GM12878 (cell line): ENCODE measurements around the gene TKTL1. TPM values are rescaled to one million over a fixed set of nuclear protein-coding genes. Genes with fewer than 3 reads are reported as not detected.
A peak's percentile ranks its signal among the peaks of the same experiment; 100 is the strongest.

Source experiments
- ASH2L ChIP-seq: fragments of 300-600, 200-600 bp; sonication (generic); IDR thresholded peaks from 2 replicates; pipeline ENCODE4 v1.6.1; 2017; ENCODE audit warnings: low read depth, mild to moderate bottlenecking, borderline replicate concordance
- DPF2 ChIP-seq: fragments of 450-650 bp; IDR thresholded peaks from 2 replicates; pipeline ENCODE4 v1.6.1; 2017; ENCODE audit warnings: mild to moderate bottlenecking
- ESRRA ChIP-seq: IDR thresholded peaks from 2 replicates; pipeline ENCODE4 v1.6.1; 2012; ENCODE audit warnings: mild to moderate bottlenecking, low read length, improper control_type of control experiment
- JUND ChIP-seq: IDR thresholded peaks from 2 replicates; pipeline ENCODE4 v1.6.1; 2012; ENCODE audit warnings: low read depth, mild to moderate bottlenecking, low read length, improper control_type of control experiment, moderate library complexity
- MXI1 ChIP-seq: fragments of 150-350 bp; IDR thresholded peaks from 2 replicates; pipeline ENCODE4 v1.6.1; 2011; ENCODE audit warnings: low read depth, mild to moderate bottlenecking, inconsistent platforms, low read length, improper control_type of control experiment
- POLR2AphosphoS5 ChIP-seq: IDR thresholded peaks from 2 replicates; pipeline ENCODE4 v1.6.1; 2011; ENCODE audit warnings: mild to moderate bottlenecking, low read length, inconsistent platforms
- RAD21 ChIP-seq: IDR thresholded peaks from 2 replicates; pipeline ENCODE4 v1.6.1; 2011; ENCODE audit warnings: mild to moderate bottlenecking, low read depth, low read length, moderate library complexity; ENCODE audit not compliant: insufficient read depth
- RELA ChIP-seq: fragments of 450-650 bp; IDR thresholded peaks from 2 replicates; pipeline ENCODE4 v1.8.0; 2014; ENCODE audit warnings: borderline replicate concordance; ENCODE audit not compliant: partially characterized antibody
- RFX5 ChIP-seq: IDR thresholded peaks from 2 replicates; pipeline ENCODE4 v1.6.1; 2011; ENCODE audit warnings: low read depth, low read length, improper control_type of control experiment
- SPI1 ChIP-seq: IDR thresholded peaks from 2 replicates; pipeline ENCODE4 v1.6.1; 2011; ENCODE audit warnings: low read depth, mild to moderate bottlenecking, low read length, moderate library complexity, borderline replicate concordance; ENCODE audit not compliant: insufficient read depth
- polyA plus RNA-seq, 11 experiments: library from polyadenylated mRNA; depleted of rRNA in 4 of 11; unstranded in 6 of 11; stranded (reverse) in 5 of 11; fragments of >200 nt; fragmentation: Nextera tagmentation in 4 of 11; fragmentation: Illumina TruSeq in 1 of 11; extraction: Ambion mirVana in 4 of 11; extraction: Trizol in 1 of 11; gene quantifications; 1 replicate in 1 of 11; 2 replicates in 10 of 11; pipeline versions ENCODE4 v1.2.1 to v1.2.3, GENCODE V29; 2011 to 2016; ENCODE audit warnings: inconsistent platforms in 2 of 11, missing spikeins in 2 of 11, low read depth in 1 of 11
- total RNA-seq, 4 experiments: library from RNA; depleted of rRNA in 3 of 4; stranded (reverse); fragments of >200 nt in 3 of 4; fragmentation: Illumina TruSeq in 1 of 4; extraction: Trizol in 1 of 4; gene quantifications; 2 replicates each; pipeline versions ENCODE4 v1.2.1 to v1.2.3, GENCODE V29; 2013 to 2021
- TF ChIP-seq, protein P1 (sequence below): IDR thresholded peaks from 2 replicates; pipeline ENCODE4 v1.6.1; 2012; ENCODE audit warnings: improper control_type of control experiment, low read depth, low read length; ENCODE audit not compliant: insufficient replicate concordance
- TF ChIP-seq, protein P2 (sequence below): fragments of 450-650 bp; IDR thresholded peaks from 2 replicates; pipeline ENCODE4 v1.6.1; 2016; ENCODE audit warnings: mild to moderate bottlenecking, moderate library complexity, borderline replicate concordance
- TF ChIP-seq, protein P3 (sequence below): fragments of 450-650 bp; conservative IDR thresholded peaks from 2 replicates; pipeline ENCODE4 v1.6.1; 2017; ENCODE audit warnings: mild to moderate bottlenecking, moderate library complexity

Gene TKTL1
- total and polyA plus RNA-seq, 10 of the 15 experiments (the other 5 are each of a cell fraction or from before 2014, with no cell fraction given) = 0.01 to 0.07 TPM; not detected in 8

DNA sequence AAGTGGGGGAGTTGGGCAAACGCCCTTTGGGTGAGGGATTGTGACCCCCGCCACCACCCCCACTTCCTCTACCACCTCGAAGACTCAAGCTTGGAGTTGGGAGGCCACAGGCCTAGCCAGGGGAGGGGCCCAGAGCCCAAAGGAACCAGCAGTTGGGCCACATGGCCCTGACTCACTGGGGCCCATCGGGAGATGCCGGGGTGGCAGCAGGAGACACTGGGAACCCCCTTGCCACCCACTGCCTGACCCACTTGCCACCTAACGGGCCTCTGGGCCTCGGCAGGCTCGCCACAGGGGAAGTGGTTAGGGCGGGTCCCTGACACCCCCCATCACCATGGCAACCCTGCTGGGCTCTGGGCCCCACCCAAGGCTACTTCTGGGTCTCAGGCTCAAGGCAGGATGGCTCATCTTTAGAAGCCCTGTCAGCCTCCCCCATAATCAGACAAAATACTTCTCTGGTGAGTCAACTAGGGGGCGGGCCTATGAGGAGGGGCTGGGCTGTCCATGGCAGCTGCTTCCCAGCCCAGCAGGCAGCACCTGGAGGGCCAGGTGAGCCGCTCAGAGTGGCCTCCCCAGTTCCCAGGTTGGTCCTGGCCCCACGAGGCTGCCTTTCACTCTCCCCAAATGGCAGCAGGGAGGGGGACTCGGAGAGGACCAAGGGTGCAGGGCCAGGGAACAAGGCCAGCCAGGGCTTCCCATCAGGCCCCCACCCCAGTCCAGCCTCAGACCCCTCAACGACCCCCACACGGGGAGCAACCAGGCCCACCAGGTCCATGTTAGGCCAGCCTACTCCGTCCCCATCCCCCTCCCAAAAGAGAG, 73.2 kb downstream of the TKTL1 start (continued):
- TF ChIP-seq, protein P1, sequence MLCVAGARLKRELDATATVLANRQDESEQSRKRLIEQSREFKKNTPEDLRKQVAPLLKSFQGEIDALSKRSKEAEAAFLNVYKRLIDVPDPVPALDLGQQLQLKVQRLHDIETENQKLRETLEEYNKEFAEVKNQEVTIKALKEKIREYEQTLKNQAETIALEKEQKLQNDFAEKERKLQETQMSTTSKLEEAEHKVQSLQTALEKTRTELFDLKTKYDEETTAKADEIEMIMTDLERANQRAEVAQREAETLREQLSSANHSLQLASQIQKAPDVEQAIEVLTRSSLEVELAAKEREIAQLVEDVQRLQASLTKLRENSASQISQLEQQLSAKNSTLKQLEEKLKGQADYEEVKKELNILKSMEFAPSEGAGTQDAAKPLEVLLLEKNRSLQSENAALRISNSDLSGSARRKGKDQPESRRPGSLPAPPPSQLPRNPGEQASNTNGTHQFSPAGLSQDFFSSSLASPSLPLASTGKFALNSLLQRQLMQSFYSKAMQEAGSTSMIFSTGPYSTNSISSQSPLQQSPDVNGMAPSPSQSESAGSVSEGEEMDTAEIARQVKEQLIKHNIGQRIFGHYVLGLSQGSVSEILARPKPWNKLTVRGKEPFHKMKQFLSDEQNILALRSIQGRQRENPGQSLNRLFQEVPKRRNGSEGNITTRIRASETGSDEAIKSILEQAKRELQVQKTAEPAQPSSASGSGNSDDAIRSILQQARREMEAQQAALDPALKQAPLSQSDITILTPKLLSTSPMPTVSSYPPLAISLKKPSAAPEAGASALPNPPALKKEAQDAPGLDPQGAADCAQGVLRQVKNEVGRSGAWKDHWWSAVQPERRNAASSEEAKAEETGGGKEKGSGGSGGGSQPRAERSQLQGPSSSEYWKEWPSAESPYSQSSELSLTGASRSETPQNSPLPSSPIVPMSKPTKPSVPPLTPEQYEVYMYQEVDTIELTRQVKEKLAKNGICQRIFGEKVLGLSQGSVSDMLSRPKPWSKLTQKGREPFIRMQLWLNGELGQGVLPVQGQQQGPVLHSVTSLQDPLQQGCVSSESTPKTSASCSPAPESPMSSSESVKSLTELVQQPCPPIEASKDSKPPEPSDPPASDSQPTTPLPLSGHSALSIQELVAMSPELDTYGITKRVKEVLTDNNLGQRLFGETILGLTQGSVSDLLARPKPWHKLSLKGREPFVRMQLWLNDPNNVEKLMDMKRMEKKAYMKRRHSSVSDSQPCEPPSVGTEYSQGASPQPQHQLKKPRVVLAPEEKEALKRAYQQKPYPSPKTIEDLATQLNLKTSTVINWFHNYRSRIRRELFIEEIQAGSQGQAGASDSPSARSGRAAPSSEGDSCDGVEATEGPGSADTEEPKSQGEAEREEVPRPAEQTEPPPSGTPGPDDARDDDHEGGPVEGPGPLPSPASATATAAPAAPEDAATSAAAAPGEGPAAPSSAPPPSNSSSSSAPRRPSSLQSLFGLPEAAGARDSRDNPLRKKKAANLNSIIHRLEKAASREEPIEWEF = no peak
- TF ChIP-seq ASH2L (no peak), POLR2AphosphoS5 (peak; percentile 72), DPF2 (0 out of 2 replicates have a peak, but pooled peaks have one; percentile 47), RAD21 (no peak), SPI1 (peak; percentile 49; the same call in 1 of the 2 replicates), ESRRA (no peak), RELA (peak; percentile 60), MXI1 (no peak; the same call in 1 of the 2 replicates), JUND (no peak), RFX5 (no peak)
- TF ChIP-seq, protein P2, sequence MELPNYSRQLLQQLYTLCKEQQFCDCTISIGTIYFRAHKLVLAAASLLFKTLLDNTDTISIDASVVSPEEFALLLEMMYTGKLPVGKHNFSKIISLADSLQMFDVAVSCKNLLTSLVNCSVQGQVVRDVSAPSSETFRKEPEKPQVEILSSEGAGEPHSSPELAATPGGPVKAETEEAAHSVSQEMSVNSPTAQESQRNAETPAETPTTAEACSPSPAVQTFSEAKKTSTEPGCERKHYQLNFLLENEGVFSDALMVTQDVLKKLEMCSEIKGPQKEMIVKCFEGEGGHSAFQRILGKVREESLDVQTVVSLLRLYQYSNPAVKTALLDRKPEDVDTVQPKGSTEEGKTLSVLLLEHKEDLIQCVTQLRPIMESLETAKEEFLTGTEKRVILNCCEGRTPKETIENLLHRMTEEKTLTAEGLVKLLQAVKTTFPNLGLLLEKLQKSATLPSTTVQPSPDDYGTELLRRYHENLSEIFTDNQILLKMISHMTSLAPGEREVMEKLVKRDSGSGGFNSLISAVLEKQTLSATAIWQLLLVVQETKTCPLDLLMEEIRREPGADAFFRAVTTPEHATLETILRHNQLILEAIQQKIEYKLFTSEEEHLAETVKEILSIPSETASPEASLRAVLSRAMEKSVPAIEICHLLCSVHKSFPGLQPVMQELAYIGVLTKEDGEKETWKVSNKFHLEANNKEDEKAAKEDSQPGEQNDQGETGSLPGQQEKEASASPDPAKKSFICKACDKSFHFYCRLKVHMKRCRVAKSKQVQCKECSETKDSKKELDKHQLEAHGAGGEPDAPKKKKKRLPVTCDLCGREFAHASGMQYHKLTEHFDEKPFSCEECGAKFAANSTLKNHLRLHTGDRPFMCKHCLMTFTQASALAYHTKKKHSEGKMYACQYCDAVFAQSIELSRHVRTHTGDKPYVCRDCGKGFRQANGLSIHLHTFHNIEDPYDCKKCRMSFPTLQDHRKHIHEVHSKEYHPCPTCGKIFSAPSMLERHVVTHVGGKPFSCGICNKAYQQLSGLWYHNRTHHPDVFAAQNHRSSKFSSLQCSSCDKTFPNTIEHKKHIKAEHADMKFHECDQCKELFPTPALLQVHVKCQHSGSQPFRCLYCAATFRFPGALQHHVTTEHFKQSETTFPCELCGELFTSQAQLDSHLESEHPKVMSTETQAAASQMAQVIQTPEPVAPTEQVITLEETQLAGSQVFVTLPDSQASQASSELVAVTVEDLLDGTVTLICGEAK = no peak
- TF ChIP-seq, protein P3, sequence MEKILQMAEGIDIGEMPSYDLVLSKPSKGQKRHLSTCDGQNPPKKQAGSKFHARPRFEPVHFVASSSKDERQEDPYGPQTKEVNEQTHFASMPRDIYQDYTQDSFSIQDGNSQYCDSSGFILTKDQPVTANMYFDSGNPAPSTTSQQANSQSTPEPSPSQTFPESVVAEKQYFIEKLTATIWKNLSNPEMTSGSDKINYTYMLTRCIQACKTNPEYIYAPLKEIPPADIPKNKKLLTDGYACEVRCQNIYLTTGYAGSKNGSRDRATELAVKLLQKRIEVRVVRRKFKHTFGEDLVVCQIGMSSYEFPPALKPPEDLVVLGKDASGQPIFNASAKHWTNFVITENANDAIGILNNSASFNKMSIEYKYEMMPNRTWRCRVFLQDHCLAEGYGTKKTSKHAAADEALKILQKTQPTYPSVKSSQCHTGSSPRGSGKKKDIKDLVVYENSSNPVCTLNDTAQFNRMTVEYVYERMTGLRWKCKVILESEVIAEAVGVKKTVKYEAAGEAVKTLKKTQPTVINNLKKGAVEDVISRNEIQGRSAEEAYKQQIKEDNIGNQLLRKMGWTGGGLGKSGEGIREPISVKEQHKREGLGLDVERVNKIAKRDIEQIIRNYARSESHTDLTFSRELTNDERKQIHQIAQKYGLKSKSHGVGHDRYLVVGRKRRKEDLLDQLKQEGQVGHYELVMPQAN = peak; percentile 29; the same call in 1 of the 2 replicates
